Keratinocyte (primary cell): Measurements from ENCODE around the gene LRRC4C. TPM values are rescaled to one million over a fixed set of nuclear protein-coding genes. Genes with fewer than 3 reads are reported as not detected.

Source experiments
- DNase-seq: peaks from one replicate; pipeline ENCODE4 v3.0.0-alpha.2; 2011; ENCODE audit warnings: low read depth, missing footprints, low spot score
- FAIRE-seq: peaks from 2 replicates; lab custom pipeline; 2011; peaks lifted over from hg19 to GRCh38; lab: Jason Lieb, UNC
- H2AFZ ChIP-seq: 2 replicates; pipeline ENCODE4 v1.6.0; 2012; ENCODE audit warnings: low read length, control low read depth, inconsistent platforms; ENCODE audit not compliant: control insufficient read depth
- H3K27ac ChIP-seq: 2 replicates; pipeline ENCODE4 v1.5.1; 2011; ENCODE audit warnings: low read length; ENCODE audit not compliant: control insufficient read depth, insufficient read depth
- H3K27me3 ChIP-seq: 3 replicates; pipeline ENCODE4 v1.6.0; 2011; ENCODE audit warnings: low read length; ENCODE audit not compliant: control insufficient read depth, insufficient read depth; ENCODE audit errors: extremely low read depth
- H3K36me3 ChIP-seq, 2 experiments: 2 replicates in 1 of 2; 3 replicates in 1 of 2; pipeline ENCODE4 v1.5.1; 2011; ENCODE audit warnings: low read length in 2 of 2, mild to moderate bottlenecking in 1 of 2; ENCODE audit not compliant: control insufficient read depth in 2 of 2, insufficient read depth in 2 of 2; ENCODE audit errors: extremely low read depth in 1 of 2
- H3K4me1 ChIP-seq: 3 replicates; pipeline ENCODE4 v1.5.1; 2011; ENCODE audit warnings: low read length; ENCODE audit not compliant: control insufficient read depth, insufficient read depth; ENCODE audit errors: extremely low read depth
- H3K4me2 ChIP-seq: 3 replicates; pipeline ENCODE4 v1.6.0; 2011; ENCODE audit warnings: low read depth, low read length; ENCODE audit not compliant: control insufficient read depth, insufficient read depth; ENCODE audit errors: extremely low read depth
- H3K4me3 ChIP-seq, 3 experiments: fragments of 200-600 bp in 1 of 3; sonication (generic) in 1 of 3; 2 replicates in 2 of 3; 3 replicates in 1 of 3; pipeline ENCODE4 v1.5.1; 2011 to 2016; ENCODE audit warnings: low read length in 3 of 3, mild to moderate bottlenecking in 3 of 3, control low read depth in 2 of 3, inconsistent platforms in 1 of 3, low read depth in 1 of 3, mixed read lengths in 1 of 3, mixed run types in 1 of 3, moderate library complexity in 1 of 3; ENCODE audit not compliant: control insufficient read depth in 2 of 3, insufficient read depth in 2 of 3; ENCODE audit errors: extremely low read depth in 1 of 3
- H3K79me2 ChIP-seq: 2 replicates; pipeline ENCODE4 v1.6.0; 2012; ENCODE audit warnings: low read length; ENCODE audit not compliant: control insufficient read depth, insufficient read depth
- H3K9ac ChIP-seq: 3 replicates; pipeline ENCODE4 v1.6.0; 2011; ENCODE audit warnings: low read length; ENCODE audit not compliant: control insufficient read depth, insufficient read depth; ENCODE audit errors: extremely low read depth
- H3K9me1 ChIP-seq: 3 replicates; pipeline ENCODE4 v1.6.0; 2011; ENCODE audit warnings: low read length; ENCODE audit not compliant: control insufficient read depth, insufficient read depth; ENCODE audit errors: extremely low read depth
- H3K9me3 ChIP-seq: 2 replicates; pipeline ENCODE4 v1.5.1; 2012; ENCODE audit warnings: low read depth, low read length; ENCODE audit not compliant: control insufficient read depth
- H4K20me1 ChIP-seq: 3 replicates; pipeline ENCODE4 v1.6.0; 2011; ENCODE audit warnings: low read length; ENCODE audit not compliant: control insufficient read depth, insufficient read depth; ENCODE audit errors: extremely low read depth
- EZH2 ChIP-seq: IDR thresholded peaks from one replicate; pipeline ENCODE4 v1.6.1; 2012; ENCODE audit warnings: inconsistent platforms, mild to moderate bottlenecking, low read length, moderate library complexity
- dilution Hi-C: fragments of 300-500 bp; cut with MboI; formaldehyde crosslinking; loops from one replicate; pipeline ENCODE4 v1.7.0; 2020; ENCODE audit warnings: low sequenced_read_pairs; ENCODE audit not compliant: extremely low pct_ligation_motif_present
- polyA plus RNA-seq, 5 experiments: library from polyadenylated mRNA; depleted of rRNA in 3 of 5; stranded (reverse) in 3 of 5; stranded (forward) in 1 of 5; unstranded in 1 of 5; fragments of >200 nt; gene quantifications; 1 replicate in 1 of 5; 2 replicates in 3 of 5; 3 replicates in 1 of 5; pipeline versions ENCODE4 v1.2.1 to v1.2.3, GENCODE V29; 2011 to 2012; ENCODE audit warnings: missing spikeins in 2 of 5, low read depth in 1 of 5, low replicate concordance in 1 of 5
- TF ChIP-seq, protein P1 (sequence below), 3 experiments: IDR thresholded peaks in 1 of 3; conservative IDR thresholded peaks in 1 of 3; optimal IDR thresholded peaks in 1 of 3; 2 replicates in 2 of 3; 3 replicates in 1 of 3; pipeline versions ENCODE3 to v1.5.1; 2011; ENCODE audit warnings: low read length in 3 of 3, mild to moderate bottlenecking in 3 of 3, moderate library complexity in 2 of 3, control low read depth in 1 of 3, inconsistent platforms in 1 of 3; ENCODE audit not compliant: insufficient read depth in 2 of 3; ENCODE audit errors: extremely low read depth in 1 of 3

LRRC4C gene
- polyA plus RNA-seq, 1 donor (not counting 4 experiments of a cell fraction or from before 2014, with no cell fraction given): not detected

DNA sequence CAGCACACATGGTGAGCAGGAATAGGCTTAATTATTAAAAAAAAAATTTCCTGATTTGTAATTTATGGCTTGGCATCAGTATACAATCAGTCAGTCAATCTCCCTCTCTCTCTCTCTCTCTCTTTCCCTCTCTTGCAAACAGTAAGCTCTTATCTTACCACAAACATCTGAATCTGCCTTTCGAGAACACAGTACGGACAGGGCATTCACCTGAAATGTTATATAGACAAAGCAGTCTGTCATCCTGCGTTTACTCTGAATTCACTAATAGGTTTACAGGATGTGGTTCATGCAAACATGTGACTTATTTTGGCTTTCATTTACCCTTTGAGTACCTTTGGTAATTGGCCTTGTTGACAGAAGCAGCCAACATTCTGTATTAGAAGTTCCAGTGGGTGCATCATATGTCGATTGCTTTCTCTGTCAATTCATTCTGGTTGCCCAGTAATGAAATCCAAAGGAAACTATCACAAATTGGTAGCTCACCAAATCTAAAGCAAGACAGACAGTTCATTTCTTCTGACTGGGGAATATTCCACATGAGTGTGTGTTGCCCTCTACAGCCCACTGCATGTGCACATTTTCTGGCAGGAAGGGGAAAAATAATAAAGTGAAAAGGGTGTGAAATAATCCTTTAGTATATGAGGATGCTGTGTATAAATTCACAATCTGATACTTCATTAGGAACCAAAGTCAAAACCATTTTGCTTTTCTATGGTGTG lies 1058.2 kb downstream of the LRRC4C start:
- no peaks in the 10 kb centered on the region for H3K4me1 ChIP-seq
- no peak overlapping the region for H3K27ac ChIP-seq
- no peaks in the 10 kb centered on the region for H3K9me3 ChIP-seq
- H3K9me1 ChIP-seq: no peaks in the 10 kb centered on the region
- no peak overlapping the region for H3K9ac ChIP-seq
- no peaks in the 10 kb centered on the region for H3K27me3 ChIP-seq
- no peak overlapping the region for H2AFZ ChIP-seq
- H3K4me2 ChIP-seq: no peak overlapping the region
- no peak for TF ChIP-seq EZH2
- TF ChIP-seq, protein P1, sequence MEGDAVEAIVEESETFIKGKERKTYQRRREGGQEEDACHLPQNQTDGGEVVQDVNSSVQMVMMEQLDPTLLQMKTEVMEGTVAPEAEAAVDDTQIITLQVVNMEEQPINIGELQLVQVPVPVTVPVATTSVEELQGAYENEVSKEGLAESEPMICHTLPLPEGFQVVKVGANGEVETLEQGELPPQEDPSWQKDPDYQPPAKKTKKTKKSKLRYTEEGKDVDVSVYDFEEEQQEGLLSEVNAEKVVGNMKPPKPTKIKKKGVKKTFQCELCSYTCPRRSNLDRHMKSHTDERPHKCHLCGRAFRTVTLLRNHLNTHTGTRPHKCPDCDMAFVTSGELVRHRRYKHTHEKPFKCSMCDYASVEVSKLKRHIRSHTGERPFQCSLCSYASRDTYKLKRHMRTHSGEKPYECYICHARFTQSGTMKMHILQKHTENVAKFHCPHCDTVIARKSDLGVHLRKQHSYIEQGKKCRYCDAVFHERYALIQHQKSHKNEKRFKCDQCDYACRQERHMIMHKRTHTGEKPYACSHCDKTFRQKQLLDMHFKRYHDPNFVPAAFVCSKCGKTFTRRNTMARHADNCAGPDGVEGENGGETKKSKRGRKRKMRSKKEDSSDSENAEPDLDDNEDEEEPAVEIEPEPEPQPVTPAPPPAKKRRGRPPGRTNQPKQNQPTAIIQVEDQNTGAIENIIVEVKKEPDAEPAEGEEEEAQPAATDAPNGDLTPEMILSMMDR (optimal IDR thresholded peaks at IDR 0.05 in 1 of 3, IDR thresholded peaks at IDR 0.05 in 1 of 3, conservative IDR thresholded peaks at IDR 0.05 in 1 of 3; ENCODE audit: extremely low read depth in 1 of 3, insufficient read depth in 2 of 3, low read length in 3 of 3): no peak
- FAIRE-seq (no peak), DNase-seq (no peak)
- no peaks in the 10 kb centered on the region for H3K79me2 ChIP-seq
- H3K36me3 ChIP-seq: no peaks in the 10 kb centered on the region
- no peaks in the 10 kb centered on the region for H4K20me1 ChIP-seq
- no peak overlapping the region for H3K4me3 ChIP-seq
- dilution Hi-C loops: no loop called here

DNA sequence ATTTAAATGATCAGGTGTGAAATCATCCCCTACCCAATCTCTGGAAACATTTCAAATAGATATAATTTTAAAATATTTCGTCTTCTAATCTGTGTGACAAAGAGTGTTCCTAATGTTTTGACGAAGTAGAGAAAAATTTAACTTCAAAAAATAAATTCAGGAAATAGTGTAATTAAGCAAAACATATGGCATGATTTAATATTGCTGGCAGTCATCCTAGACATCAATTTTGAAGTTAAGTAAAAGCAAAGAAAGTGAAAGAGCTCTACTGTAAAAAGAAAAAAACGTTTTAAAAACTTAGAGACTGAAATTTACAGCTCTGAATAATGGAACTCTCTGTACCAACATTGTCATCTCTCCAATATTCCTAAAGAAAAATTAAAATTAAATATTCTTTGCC lies 1062.3 kb downstream of the LRRC4C start:
- Histone ChIP-seq H3K4me2 (no peak overlapping the region), H3K79me2 (no peaks in the 10 kb centered on the region), H3K9me1 (no peaks in the 10 kb centered on the region), H4K20me1 (no peaks in the 10 kb centered on the region), H3K27me3 (no peaks in the 10 kb centered on the region), H3K9ac (no peak overlapping the region), H3K4me3 (no peak overlapping the region), H3K9me3 (no peaks in the 10 kb centered on the region), H3K36me3 (no peaks in the 10 kb centered on the region), H3K4me1 (no peaks in the 10 kb centered on the region), H3K27ac (no peak overlapping the region), H2AFZ (no peak overlapping the region)
- no peak for DNase-seq
- TF ChIP-seq EZH2: no peak
- TF ChIP-seq, protein P1 (optimal IDR thresholded peaks at IDR 0.05 in 1 of 3, IDR thresholded peaks at IDR 0.05 in 1 of 3, conservative IDR thresholded peaks at IDR 0.05 in 1 of 3; ENCODE audit: extremely low read depth in 1 of 3, insufficient read depth in 2 of 3, low read length in 3 of 3): no peak
- no peak for FAIRE-seq
- dilution Hi-C loops: no loop called here
